SJSA1 (cell line): ENCODE results near the gene ACP2. TPM values are rescaled to one million over a fixed set of nuclear protein-coding genes. Genes with fewer than 3 reads are reported as not detected.

Source experiments
- DNase-seq, 2 experiments: peaks; one replicate each; pipeline ENCODE4 v3.0.0-alpha.2; 2015 to 2020; ENCODE audit warnings: low spot score in 2 of 2, low read depth in 1 of 2
- H3K27ac ChIP-seq: fragments of 250-450 bp; sonication (Bioruptor Pico); 2 replicates; pipeline ENCODE4 v1.5.1; 2020; ENCODE audit warnings: mild to moderate bottlenecking, moderate library complexity
- H3K27me3 ChIP-seq: fragments of 250-450 bp; sonication (Bioruptor Pico); replicated peaks from 2 replicates; pipeline ENCODE4 v1.5.1; 2020; ENCODE audit warnings: mild to moderate bottlenecking, moderate library complexity
- H3K36me3 ChIP-seq: fragments of 250-450 bp; sonication (Bioruptor Pico); 2 replicates; pipeline ENCODE4 v1.5.1; 2020; ENCODE audit warnings: mild to moderate bottlenecking
- H3K4me1 ChIP-seq: fragments of 250-450 bp; sonication (Bioruptor Pico); replicated peaks from 2 replicates; pipeline ENCODE4 v1.6.1; 2021; ENCODE audit warnings: mild to moderate bottlenecking
- H3K4me3 ChIP-seq: fragments of 250-450 bp; sonication (Bioruptor Pico); 2 replicates; pipeline ENCODE4 v1.5.1; 2020; ENCODE audit warnings: mild to moderate bottlenecking
- H3K9me3 ChIP-seq: fragments of 250-450 bp; sonication (Bioruptor Pico); replicated peaks from 2 replicates; pipeline ENCODE4 v1.5.1; 2020; ENCODE audit warnings: mild to moderate bottlenecking
- total RNA-seq: library from RNA; depleted of rRNA; stranded (reverse); fragments of >200 nt; shearing (Covaris generic); gene quantifications from 2 replicates; pipeline ENCODE4 v1.2.3, GENCODE V29; 2014

The ACP2 gene
- total RNA-seq, 1 experiment from 2014 or later, result 34.4 TPM

DNA sequence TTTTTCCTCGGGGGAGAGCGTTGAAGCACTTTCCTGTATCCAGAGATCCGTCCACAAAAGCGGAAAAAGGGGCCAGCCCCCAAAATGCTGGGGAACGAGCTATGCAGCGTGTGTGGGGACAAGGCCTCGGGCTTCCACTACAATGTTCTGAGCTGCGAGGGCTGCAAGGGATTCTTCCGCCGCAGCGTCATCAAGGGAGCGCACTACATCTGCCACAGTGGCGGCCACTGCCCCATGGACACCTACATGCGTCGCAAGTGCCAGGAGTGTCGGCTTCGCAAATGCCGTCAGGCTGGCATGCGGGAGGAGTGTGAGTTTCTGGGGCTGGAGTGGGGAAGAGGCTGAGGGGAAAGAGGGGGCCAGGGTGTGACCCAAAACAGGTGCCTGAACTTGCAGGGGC is 11.8 kb upstream of the ACP2 start:
- Histone ChIP-seq H3K27ac (no peak overlapping the region), H3K4me1 (peaks cover 26% of the 10 kb centered on the region), H3K9me3 (no peaks in the 10 kb centered on the region), H3K27me3 (no peaks in the 10 kb centered on the region), H3K4me3 (no peak overlapping the region), H3K36me3 (peaks cover 3% of the 10 kb centered on the region; the same call in 1 of the 2 replicates)
- no peak for DNase-seq

DNA sequence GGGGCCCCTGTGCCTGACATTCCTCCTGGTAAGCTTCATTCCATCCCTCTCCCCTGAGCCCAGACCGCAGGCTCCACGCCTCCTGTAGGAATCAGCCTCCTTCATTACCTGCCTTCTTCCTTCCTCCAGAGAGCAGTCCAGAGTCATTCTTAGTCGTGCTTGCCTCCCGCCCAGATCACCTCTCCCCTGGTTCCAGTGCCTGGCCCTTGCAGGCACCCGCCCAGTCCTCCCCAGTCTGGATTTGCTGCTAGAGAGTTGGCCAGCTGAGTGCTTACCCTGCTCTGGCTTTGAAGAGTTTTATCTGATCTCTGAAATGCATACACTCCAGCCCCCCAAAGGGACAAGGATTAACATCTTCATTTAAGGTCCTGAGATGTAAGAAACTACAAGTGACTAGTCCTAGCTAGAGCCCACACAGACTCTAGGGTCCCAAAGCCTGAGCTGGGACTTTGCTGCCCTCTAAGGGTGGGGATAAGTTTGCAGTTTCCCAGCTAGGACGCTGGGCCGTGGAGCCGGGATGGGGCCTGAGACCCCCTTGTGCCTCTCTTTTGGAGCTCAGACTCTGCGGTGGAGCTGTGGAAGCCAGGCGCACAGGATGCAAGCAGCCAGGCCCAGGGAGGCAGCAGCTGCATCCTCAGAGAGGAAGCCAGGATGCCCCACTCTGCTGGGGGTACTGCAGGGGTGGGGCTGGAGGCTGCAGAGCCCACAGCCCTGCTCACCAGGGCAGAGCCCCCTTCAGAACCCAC is 10.8 kb upstream of the ACP2 start:
- Histone ChIP-seq H3K4me1 (peaks cover 25% of the 10 kb centered on the region), H3K4me3 (no peak overlapping the region), H3K9me3 (no peaks in the 10 kb centered on the region), H3K27me3 (no peaks in the 10 kb centered on the region), H3K36me3 (peaks cover 3% of the 10 kb centered on the region; the same call in 1 of the 2 replicates), H3K27ac (no peak overlapping the region)
- no peak for DNase-seq

DNA sequence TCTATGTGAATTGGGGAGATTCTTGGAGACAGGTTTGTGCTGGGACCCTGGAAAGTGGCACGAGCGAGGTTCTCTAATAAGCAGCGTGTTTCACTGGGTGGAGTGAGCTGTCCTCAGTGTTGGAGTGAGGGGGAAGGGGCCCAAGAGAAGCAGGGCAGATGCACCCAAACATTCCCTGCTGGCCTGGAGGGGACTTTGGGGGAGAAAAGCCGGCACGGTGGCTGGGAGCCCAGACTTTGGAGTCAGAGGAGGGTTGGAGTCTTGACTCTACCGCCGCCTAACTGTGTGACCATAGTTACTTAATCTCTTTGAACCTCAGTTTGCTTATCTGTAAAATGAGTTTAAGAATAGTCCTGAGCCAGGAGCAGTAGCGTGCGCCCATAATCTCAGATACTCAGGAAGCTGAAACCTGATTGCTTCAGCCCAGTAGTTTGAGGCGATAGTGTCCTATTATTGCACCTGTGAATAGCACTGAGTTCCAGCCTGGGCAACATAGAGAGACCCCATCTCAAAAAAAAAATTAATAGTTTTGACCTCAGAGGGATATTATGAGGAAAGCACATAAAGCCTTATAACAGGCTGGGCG is 9.8 kb upstream of the ACP2 start:
- Histone ChIP-seq H3K9me3 (no peaks in the 10 kb centered on the region), H3K27ac (no peak overlapping the region), H3K4me3 (no peak overlapping the region), H3K36me3 (peaks cover 5% of the 10 kb centered on the region), H3K27me3 (no peaks in the 10 kb centered on the region), H3K4me1 (peaks cover 19% of the 10 kb centered on the region)
- no peak for DNase-seq

DNA sequence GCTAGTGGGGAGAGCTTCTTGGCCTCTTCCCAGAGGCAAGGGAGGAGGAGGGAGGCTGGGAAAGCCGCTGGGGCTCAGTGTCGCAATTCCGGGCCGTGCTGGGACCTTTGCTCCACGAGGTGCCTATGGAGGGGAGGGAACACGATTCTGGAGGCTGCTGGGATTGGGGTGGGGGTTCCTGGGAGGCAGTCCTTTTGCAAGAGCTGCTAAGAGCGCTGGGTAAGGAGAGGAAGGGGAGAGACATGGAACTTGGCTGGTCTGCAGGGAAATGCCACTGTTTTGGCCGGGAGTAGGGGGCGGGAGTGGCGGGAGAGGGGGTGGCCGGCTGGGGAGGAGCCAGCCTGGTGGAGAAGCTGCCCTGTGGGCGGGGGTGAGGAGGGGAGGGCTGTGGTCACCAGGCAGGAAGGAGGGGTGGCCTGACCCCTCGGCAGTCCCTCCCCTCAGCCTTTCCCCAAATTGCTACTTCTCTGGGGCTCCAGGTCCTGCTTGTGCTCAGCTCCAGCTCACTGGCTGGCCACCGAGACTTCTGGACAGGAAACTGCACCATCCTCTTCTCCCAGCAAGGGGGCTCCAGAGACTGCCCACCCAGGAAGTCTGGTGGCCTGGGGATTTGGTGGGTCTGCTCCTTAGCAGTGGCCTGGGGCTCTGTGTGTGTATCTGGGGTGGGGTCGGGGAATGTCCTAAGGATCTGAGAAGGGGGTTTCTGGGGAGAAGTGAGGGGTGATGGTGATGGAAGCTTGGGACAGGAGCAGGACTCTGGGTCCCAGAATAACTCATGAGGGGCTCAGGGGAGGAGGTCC is 9.1 kb upstream of the ACP2 start, which contains the start of gene NR1H3:
NR1H3 (plus strand) TSS at position 480 of the 800 bp plus-strand sequence. CDS start 1,221 bp downstream, outside the sequence.
- Histone ChIP-seq H3K4me3 (no peak within 1 kb of the TSS), H3K36me3 (peaks cover 7% of the 10 kb centered on the region), H3K27me3 (no peaks in the 10 kb centered on the region), H3K27ac (no peak within 1 kb of the TSS), H3K9me3 (no peaks in the 10 kb centered on the region), H3K4me1 (peaks cover 19% of the 10 kb centered on the region)
- peak in 1 of 2 experiments; percentile 59 for DNase-seq

DNA sequence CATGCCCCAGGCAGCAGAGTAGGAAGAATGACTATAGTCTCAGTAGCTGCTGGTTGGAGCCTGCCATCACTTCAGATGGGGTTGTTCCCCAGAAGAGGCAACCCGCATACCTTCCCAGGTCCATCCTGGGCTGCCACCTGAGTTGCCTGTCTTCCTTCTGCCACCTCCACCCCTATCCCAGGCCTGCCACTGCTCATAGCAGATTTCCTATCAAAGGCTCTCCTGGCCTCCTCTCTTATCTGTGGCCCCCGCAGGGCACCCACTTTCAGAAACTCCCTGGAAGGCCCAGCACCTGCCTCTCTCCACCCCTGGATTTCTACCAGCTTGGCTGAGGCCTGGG is 8.5 kb upstream of the ACP2 start:
- no peak overlapping the region for H3K4me3 ChIP-seq
- H3K9me3 ChIP-seq, result no peaks in the 10 kb centered on the region
- H3K27me3 ChIP-seq, result no peaks in the 10 kb centered on the region
- H3K27ac ChIP-seq, result no peak overlapping the region
- peaks cover 7% of the 10 kb centered on the region for H3K36me3 ChIP-seq
- DNase-seq, result no peak
- peaks cover 19% of the 10 kb centered on the region for H3K4me1 ChIP-seq

DNA sequence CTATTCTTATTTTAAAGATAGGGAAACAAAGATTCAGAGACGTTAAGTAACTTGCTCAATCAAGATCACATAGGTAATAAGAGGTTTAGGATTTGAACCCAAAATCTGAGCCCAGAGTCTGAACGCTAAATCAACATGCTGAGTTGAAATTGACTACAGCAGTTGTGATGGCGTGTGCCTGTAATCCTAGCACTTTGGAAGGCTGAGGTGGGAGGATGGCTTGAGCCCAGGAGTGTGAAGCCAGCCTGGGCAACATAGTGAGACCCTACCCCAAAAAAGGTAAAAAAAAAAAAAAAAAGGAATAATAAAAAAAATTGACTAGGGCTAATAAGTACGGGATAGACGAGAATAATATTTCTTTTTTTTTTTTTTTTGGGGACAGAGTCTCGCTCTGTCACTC is 7.8 kb upstream of the ACP2 start:
- Histone ChIP-seq H3K4me1 (peaks cover 19% of the 10 kb centered on the region), H3K27ac (no peak overlapping the region), H3K9me3 (no peaks in the 10 kb centered on the region), H3K4me3 (no peak overlapping the region), H3K36me3 (peaks cover 7% of the 10 kb centered on the region), H3K27me3 (no peaks in the 10 kb centered on the region)
- DNase-seq, result no peak

DNA sequence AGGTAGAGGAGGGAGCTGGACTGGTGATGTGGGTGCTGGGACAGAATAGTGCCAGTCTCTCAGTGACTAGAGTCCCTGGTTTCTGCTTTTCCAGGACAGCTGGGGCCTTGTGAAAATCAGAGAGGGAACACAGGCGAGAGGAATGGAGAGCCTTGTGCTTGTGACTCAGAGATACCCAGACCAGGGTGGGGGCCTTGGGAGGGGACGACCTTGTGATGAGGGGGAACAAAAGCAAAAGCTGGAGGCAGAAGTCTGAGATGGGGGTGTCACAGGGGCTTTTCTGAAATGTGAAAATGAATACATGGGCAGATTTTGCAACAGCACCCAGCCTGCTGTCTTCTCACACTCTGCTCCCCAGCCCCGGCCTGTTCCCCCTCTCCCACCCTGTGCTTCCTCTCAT is 5.8 kb upstream of the ACP2 start:
- DNase-seq, result no peak
- Histone ChIP-seq H3K36me3 (peaks cover 7% of the 10 kb centered on the region), H3K9me3 (no peaks in the 10 kb centered on the region), H3K27me3 (no peaks in the 10 kb centered on the region), H3K4me1 (peaks cover 22% of the 10 kb centered on the region), H3K4me3 (no peak overlapping the region), H3K27ac (no peak overlapping the region)

DNA sequence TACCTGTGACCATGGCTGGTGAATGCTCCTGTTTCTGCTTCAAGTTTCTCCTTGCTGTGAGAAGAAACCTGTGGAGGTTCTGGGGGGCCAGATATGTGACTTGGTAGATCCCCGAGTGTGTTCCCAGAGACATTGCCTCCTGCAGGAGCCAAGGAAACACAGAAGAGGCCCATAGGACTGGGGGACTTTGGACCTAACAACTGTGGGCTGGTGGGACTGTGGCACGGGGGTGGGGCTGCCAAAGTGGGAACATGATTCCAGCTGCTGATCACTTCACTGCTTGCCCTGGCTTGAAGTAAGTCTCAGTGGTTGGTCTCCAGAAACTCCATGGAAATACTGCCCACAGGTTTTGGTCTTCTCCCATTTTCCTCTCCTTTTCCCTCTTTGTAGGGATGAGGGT is 5.0 kb upstream of the ACP2 start:
- no peaks in the 10 kb centered on the region for H3K9me3 ChIP-seq
- peaks cover 25% of the 10 kb centered on the region for H3K4me1 ChIP-seq
- H3K4me3 ChIP-seq, result no peak overlapping the region
- no peaks in the 10 kb centered on the region for H3K27me3 ChIP-seq
- DNase-seq, result no peak
- H3K36me3 ChIP-seq, result peaks cover 11% of the 10 kb centered on the region
- no peak overlapping the region for H3K27ac ChIP-seq

DNA sequence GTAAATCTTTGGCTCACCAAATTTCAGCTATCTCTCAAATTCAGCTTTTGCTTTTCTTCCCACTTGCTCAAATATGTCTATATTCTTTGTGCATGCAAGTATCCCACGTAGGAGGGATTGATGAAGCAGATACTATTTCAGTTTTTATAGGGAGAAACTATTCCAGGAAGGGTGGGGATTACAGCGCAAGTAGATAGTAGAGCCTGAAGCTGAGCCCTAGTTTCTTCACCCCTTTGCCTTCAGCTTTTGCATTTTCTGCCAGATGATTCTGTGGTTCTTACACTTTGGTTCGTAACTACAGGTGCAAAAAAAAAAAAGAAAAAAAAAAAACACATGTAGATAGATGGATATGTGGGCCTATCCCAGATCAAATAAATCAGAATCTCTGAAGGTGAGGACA is 3.1 kb upstream of the ACP2 start:
- no peaks in the 10 kb centered on the region for H3K27me3 ChIP-seq
- DNase-seq, result no peak
- H3K4me3 ChIP-seq, result no peak overlapping the region
- H3K27ac ChIP-seq, result no peak overlapping the region
- peaks cover 23% of the 10 kb centered on the region for H3K36me3 ChIP-seq
- peaks cover 26% of the 10 kb centered on the region for H3K4me1 ChIP-seq
- no peaks in the 10 kb centered on the region for H3K9me3 ChIP-seq

DNA sequence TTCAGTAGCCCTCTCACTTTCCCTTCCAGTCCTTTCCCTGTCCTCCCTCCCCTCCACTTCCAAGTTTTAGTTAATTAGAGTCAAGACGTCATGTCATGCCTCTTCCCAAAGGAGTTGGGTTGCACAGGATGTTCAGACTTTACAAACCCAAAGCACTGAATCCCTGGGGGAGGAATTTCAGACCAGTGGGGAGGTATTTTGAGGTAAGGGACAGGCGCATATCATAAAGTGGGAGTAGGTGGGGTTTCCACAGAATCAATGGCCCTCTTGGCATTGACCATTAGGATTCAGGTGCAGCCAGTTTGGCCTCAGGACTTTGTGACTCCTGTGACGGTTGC is 733 bp upstream of the ACP2 start:
- Histone ChIP-seq H3K27me3 (no peaks in the 10 kb centered on the region), H3K36me3 (peaks cover 45% of the 10 kb centered on the region), H3K4me1 (peaks cover 17% of the 10 kb centered on the region), H3K9me3 (no peaks in the 10 kb centered on the region), H3K27ac (no peak overlapping the region), H3K4me3 (peak overlapping the region; percentile 83)
- DNase-seq, result no peak

DNA sequence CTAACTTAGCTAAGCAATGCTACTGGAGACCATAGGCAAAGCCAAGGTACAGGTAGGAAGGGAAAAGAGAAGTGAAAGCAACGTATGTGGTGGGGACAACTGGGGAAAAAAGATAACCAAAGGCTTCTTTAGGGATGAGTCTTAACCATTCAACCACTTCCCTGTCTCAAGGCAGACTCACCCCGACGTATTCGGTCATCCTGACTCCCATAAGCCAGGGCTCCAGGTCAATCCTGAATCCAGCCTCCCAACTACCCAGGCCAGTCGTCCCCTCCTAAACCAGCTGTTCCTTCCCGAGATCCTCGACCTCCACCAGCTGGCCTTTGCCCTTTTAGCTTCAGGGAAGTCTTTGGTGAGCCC is 330 bp downstream of the ACP2 start:
- Histone ChIP-seq H3K27ac (peak overlapping the region; percentile 74), H3K36me3 (peaks cover 49% of the 10 kb centered on the region), H3K4me3 (peak overlapping the region; percentile 83), H3K27me3 (no peaks in the 10 kb centered on the region), H3K9me3 (no peaks in the 10 kb centered on the region), H3K4me1 (peaks cover 14% of the 10 kb centered on the region)
- no peak for DNase-seq

DNA sequence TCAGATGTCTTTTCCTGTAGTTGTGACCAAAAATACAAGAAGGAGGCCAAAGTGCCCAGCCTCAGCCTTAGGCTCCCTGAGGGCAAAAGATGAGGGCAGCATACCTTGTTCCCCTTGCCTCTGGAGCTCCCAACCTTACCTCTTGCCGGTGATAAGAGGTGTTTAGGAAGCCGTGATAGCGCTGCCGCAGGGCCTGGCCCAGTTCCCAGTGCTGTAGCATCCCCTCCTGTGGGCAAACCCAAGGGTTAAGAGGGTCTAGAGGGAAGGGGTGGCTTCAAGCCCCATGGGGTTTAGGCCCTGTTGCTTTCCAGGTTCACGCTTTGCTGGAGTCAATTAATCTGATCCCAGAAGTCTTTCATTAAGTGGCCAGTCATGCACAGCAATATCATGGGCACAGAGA is 1.1 kb downstream of the ACP2 start:
- Histone ChIP-seq H3K4me3 (no peak overlapping the region; the same call in 1 of the 2 replicates), H3K4me1 (peaks cover 14% of the 10 kb centered on the region), H3K27ac (no peak overlapping the region), H3K9me3 (no peaks in the 10 kb centered on the region), H3K36me3 (peaks cover 56% of the 10 kb centered on the region), H3K27me3 (no peaks in the 10 kb centered on the region)
- no peak for DNase-seq

DNA sequence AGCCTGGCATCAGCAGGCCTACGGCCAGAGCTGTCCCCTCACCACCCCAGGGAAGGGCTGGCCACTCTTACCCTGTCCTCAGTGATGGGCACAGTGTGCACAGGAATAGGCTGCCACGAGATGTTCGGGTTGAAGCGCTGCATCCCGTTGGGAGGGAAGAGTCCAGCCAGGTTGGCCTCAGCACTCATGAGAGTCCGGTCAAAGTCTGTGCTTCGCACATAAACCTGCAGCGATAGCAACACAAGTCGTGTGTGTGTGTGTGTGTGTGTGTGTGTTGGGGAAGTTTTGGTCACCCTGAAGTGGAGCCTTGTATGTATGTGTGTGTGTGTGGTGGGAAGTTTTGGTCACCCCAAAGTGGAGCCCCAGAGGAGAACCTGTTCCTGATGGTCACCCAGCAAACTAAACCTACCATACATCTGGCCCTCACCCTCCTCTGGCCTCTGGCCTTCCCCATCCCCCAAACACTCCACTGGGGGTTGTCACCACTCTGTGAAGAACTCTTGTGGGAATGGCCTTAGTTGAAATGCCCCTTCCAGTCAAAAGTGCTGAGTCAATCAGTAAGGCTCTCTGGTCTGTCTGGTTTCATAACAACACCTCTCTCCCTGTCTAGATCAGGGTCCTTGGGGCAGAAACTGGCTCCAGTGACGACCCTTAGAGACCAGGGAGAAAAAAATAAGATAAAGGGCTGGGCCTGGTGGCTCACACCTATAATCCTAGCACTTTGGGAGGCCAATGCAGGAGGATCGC is 2.8 kb downstream of the ACP2 start:
- H3K36me3 ChIP-seq, result peaks cover 74% of the 10 kb centered on the region
- no peaks in the 10 kb centered on the region for H3K27me3 ChIP-seq
- peaks cover 14% of the 10 kb centered on the region for H3K4me1 ChIP-seq
- no peak for DNase-seq
- no peak overlapping the region for H3K4me3 ChIP-seq
- H3K9me3 ChIP-seq, result no peaks in the 10 kb centered on the region
- no peak overlapping the region for H3K27ac ChIP-seq
